ENCODE results near the gene MZT2A.
"Not testable (repeated sequence)": the region's sequence is repeated elsewhere in the genome, so short reads cannot be mapped to it uniquely, and the experiment has no call there.

Gene MZT2A

GRCh38 chr2:131492015-131492417 lies at the start of gene MZT2A:
TSS of gene MZT2A (minus strand) at chr2:131492397. CDS start at chr2:131492376, 21 bp downstream.
- not testable (repeated sequence) for DNase-seq (ENCODE audit: low read depth)

GRCh38 chr2:131538856-131539255 lies 46.7 kb upstream of the MZT2A start:
- not testable (repeated sequence) for DNase-seq (ENCODE audit: low read depth)

- not testable (repeated sequence) for DNase-seq (ENCODE audit: low read depth)
These were observed 44.6 kb upstream of the MZT2A start for GRCh38 chr2:131536841-131537240.

GRCh38 chr2:131535951-131536826 lies 44.0 kb upstream of the MZT2A start:
- DNase-seq (ENCODE audit: low read depth) = not testable (repeated sequence)

GRCh38 chr2:131535526-131535925 lies 43.3 kb upstream of the MZT2A start:
- no peak for DNase-seq (ENCODE audit: low read depth)

GRCh38 chr2:131534965-131535364 lies 42.8 kb upstream of the MZT2A start:
- DNase-seq (ENCODE audit: low read depth) = not testable (repeated sequence)

- DNase-seq (ENCODE audit: low read depth) = not testable (repeated sequence)
These were observed 42.1 kb upstream of the MZT2A start for GRCh38 chr2:131534317-131534672.

GRCh38 chr2:131533609-131534316 lies 41.6 kb upstream of the MZT2A start:
- not testable (repeated sequence) for DNase-seq (ENCODE audit: low read depth)

- not testable (repeated sequence) for DNase-seq (ENCODE audit: low read depth)
These were observed 40.8 kb upstream of the MZT2A start for GRCh38 chr2:131532723-131533608.

GRCh38 chr2:131531547-131532185 lies 39.5 kb upstream of the MZT2A start:
- DNase-seq (ENCODE audit: low read depth) = not testable (repeated sequence)

GRCh38 chr2:131530626-131531344 lies 38.6 kb upstream of the MZT2A start:
- DNase-seq (ENCODE audit: low read depth) = not testable (repeated sequence)

GRCh38 chr2:131529864-131530445 lies 37.8 kb upstream of the MZT2A start:
- not testable (repeated sequence) for DNase-seq (ENCODE audit: low read depth)

- not testable (repeated sequence) for DNase-seq (ENCODE audit: low read depth)
These were observed 37.0 kb upstream of the MZT2A start for GRCh38 chr2:131528981-131529863.

GRCh38 chr2:131527131-131528001 lies 35.2 kb upstream of the MZT2A start, which contains the start of gene CCDC74A:
TSS of gene CCDC74A (plus strand) at chr2:131527888. CDS start at chr2:131527971, 83 bp downstream.
- peak; percentile 62 for DNase-seq (ENCODE audit: low read depth)

- DNase-seq (ENCODE audit: low read depth) = not testable (repeated sequence)
These were observed 33.1 kb upstream of the MZT2A start for GRCh38 chr2:131525256-131525655.

- no peak for DNase-seq (ENCODE audit: low read depth)
These were observed 30.0 kb upstream of the MZT2A start for GRCh38 chr2:131521961-131522781.

GRCh38 chr2:131521524-131521923 lies 29.3 kb upstream of the MZT2A start:
- not testable (repeated sequence) for DNase-seq (ENCODE audit: low read depth)
